H9 (cell line): Measurements from ENCODE around the gene TPM3. TPM values are rescaled to one million over a fixed set of nuclear protein-coding genes. Genes with fewer than 3 reads are reported as not detected.
"Not testable (repeated sequence)": the region's sequence is repeated elsewhere in the genome, so short reads cannot be mapped to it uniquely, and the experiment has no call there.

Experiments
- DNase-seq: peaks from one replicate; pipeline ENCODE4 v3.0.0-alpha.2; 2017
- H2AFZ ChIP-seq: one replicate; pipeline ENCODE4 v1.6.1; 2013; ENCODE audit warnings: mild to moderate bottlenecking, low read length, control low read depth, moderate library complexity
- H2AK5ac ChIP-seq: 2 replicates; pipeline ENCODE4 v1.6.1; 2013; ENCODE audit warnings: low read length, control low read depth, mixed read lengths; ENCODE audit not compliant: insufficient read length
- H2BK120ac ChIP-seq: one replicate; pipeline ENCODE4 v1.6.1; 2013; ENCODE audit warnings: low read depth, mild to moderate bottlenecking, low read length, control low read depth, inconsistent platforms; ENCODE audit not compliant: poor library complexity, severe bottlenecking
- H2BK12ac ChIP-seq: 2 replicates; pipeline ENCODE4 v1.6.1; 2013; ENCODE audit warnings: low read length, control low read depth, mixed read lengths, low read depth; ENCODE audit not compliant: insufficient read length
- H2BK15ac ChIP-seq: 2 replicates; pipeline ENCODE4 v1.6.1; 2013; ENCODE audit warnings: low read depth, low read length, control low read depth
- H2BK20ac ChIP-seq: one replicate; pipeline ENCODE4 v1.6.1; 2013; ENCODE audit warnings: low read depth, mild to moderate bottlenecking, low read length, control low read depth, inconsistent platforms; ENCODE audit not compliant: poor library complexity, severe bottlenecking
- H2BK5ac ChIP-seq: 2 replicates; pipeline ENCODE4 v1.6.1; 2013; ENCODE audit warnings: low read length, control low read depth, mixed read lengths; ENCODE audit not compliant: insufficient read length
- H3K14ac ChIP-seq: 2 replicates; pipeline ENCODE4 v1.6.1; 2013; ENCODE audit warnings: low read length, control low read depth; ENCODE audit not compliant: insufficient read depth
- H3K18ac ChIP-seq: 2 replicates; pipeline ENCODE4 v1.6.1; 2013; ENCODE audit warnings: low read depth, mild to moderate bottlenecking, mixed read lengths, low read length, control low read depth; ENCODE audit not compliant: insufficient read length
- H3K23ac ChIP-seq: 2 replicates; pipeline ENCODE4 v1.6.1; 2013; ENCODE audit warnings: low read length, control low read depth, mixed read lengths, low read depth; ENCODE audit not compliant: insufficient read length
- H3K23me2 ChIP-seq: 2 replicates; pipeline ENCODE4 v1.6.1; 2013; ENCODE audit warnings: low read depth, mild to moderate bottlenecking, mixed read lengths, low read length, control low read depth; ENCODE audit not compliant: insufficient read length, poor library complexity, severe bottlenecking
- H3K27ac ChIP-seq: 2 replicates; pipeline ENCODE4 v1.5.1; 2013; ENCODE audit warnings: low read length, control low read depth, mixed read lengths, low read depth; ENCODE audit not compliant: insufficient read length
- H3K27me3 ChIP-seq: 2 replicates; pipeline ENCODE4 v1.6.1; 2013; ENCODE audit warnings: low read length, control low read depth, inconsistent platforms; ENCODE audit not compliant: insufficient read depth
- H3K4ac ChIP-seq: 2 replicates; pipeline ENCODE4 v1.6.1; 2013; ENCODE audit warnings: low read depth, mild to moderate bottlenecking, control low read depth, inconsistent platforms, low read length, moderate library complexity
- H3K4me1 ChIP-seq: 2 replicates; pipeline ENCODE4 v1.6.1; 2013; ENCODE audit warnings: low read length, control low read depth, inconsistent platforms; ENCODE audit not compliant: insufficient read depth
- H3K4me2 ChIP-seq: 2 replicates; pipeline ENCODE4 v1.6.1; 2013; ENCODE audit warnings: low read length, control low read depth, mixed read lengths; ENCODE audit not compliant: insufficient read length, insufficient read depth
- H3K56ac ChIP-seq: 2 replicates; pipeline ENCODE4 v1.6.1; 2013; ENCODE audit warnings: low read depth, mild to moderate bottlenecking, mixed read lengths, low read length, control low read depth; ENCODE audit not compliant: insufficient read length
- H3K79me1 ChIP-seq: 2 replicates; pipeline ENCODE4 v1.6.1; 2013; ENCODE audit warnings: low read depth, mild to moderate bottlenecking, moderate library complexity, low read length, control low read depth, inconsistent platforms; ENCODE audit not compliant: insufficient read depth, poor library complexity, severe bottlenecking
- H3K79me2 ChIP-seq: 2 replicates; pipeline ENCODE4 v1.6.1; 2013; ENCODE audit warnings: low read length, control low read depth, inconsistent platforms; ENCODE audit not compliant: insufficient read depth
- H3K9ac ChIP-seq: 2 replicates; pipeline ENCODE4 v1.6.1; 2013; ENCODE audit warnings: low read length, control low read depth, mixed read lengths; ENCODE audit not compliant: insufficient read length; ENCODE audit errors: extremely low read depth
- H3K9me3 ChIP-seq: one replicate; pipeline ENCODE4 v1.6.1; 2013; ENCODE audit warnings: low read depth, low read length, inconsistent platforms; ENCODE audit not compliant: control insufficient read depth
- H3T11ph ChIP-seq: one replicate; pipeline ENCODE4 v1.6.1; 2013; ENCODE audit warnings: mild to moderate bottlenecking, low read length, control low read depth, inconsistent platforms
- H4K20me1 ChIP-seq: one replicate; pipeline ENCODE4 v1.6.1; 2013; ENCODE audit not compliant: control insufficient read depth, insufficient read length, insufficient read depth
- H4K5ac ChIP-seq: 2 replicates; pipeline ENCODE4 v1.6.1; 2013; ENCODE audit warnings: low read depth, mild to moderate bottlenecking, mixed read lengths, low read length, control low read depth; ENCODE audit not compliant: insufficient read length
- H4K8ac ChIP-seq: replicated peaks from 2 replicates; pipeline ENCODE4 v1.6.1; 2013; ENCODE audit warnings: low read length, control low read depth, mixed read lengths, low read depth; ENCODE audit not compliant: insufficient read length
- H4K91ac ChIP-seq: 2 replicates; pipeline ENCODE4 v1.6.1; 2013; ENCODE audit warnings: low read depth, mild to moderate bottlenecking, moderate library complexity, mixed read lengths, low read length, control low read depth; ENCODE audit not compliant: insufficient read length
- H3K27ac Mint-ChIP-seq, 3 experiments: 2 replicates in 2 of 3; 3 replicates in 1 of 3; pipeline ENCODE4 v1.8.0; 2020 to 2021; ENCODE audit warnings: mixed read lengths in 3 of 3, mild to moderate bottlenecking in 1 of 3, moderate library complexity in 1 of 3
- H3K27me3 Mint-ChIP-seq: 2 replicates; pipeline ENCODE4 v1.8.0; 2021; ENCODE audit warnings: low read depth, mild to moderate bottlenecking, moderate library complexity, mixed read lengths
- H3K36me3 Mint-ChIP-seq, 3 experiments: 2 replicates in 2 of 3; 3 replicates in 1 of 3; pipeline ENCODE4 v1.8.0; 2020 to 2021; ENCODE audit warnings: low read depth in 3 of 3, mixed read lengths in 3 of 3; ENCODE audit not compliant: insufficient read depth in 1 of 3
- H3K4me1 Mint-ChIP-seq, 2 experiments: 2 replicates each; pipeline ENCODE4 v1.8.0; 2020; ENCODE audit warnings: mixed read lengths in 2 of 2
- H3K4me3 Mint-ChIP-seq, 2 experiments: 2 replicates in 1 of 2; 3 replicates in 1 of 2; pipeline ENCODE4 v1.8.0; 2020 to 2021; ENCODE audit warnings: mild to moderate bottlenecking in 2 of 2, mixed read lengths in 2 of 2, moderate library complexity in 1 of 2
- H3K9me3 Mint-ChIP-seq, 2 experiments: 2 replicates in 1 of 2; 3 replicates in 1 of 2; pipeline ENCODE4 v1.8.0; 2020; ENCODE audit warnings: mild to moderate bottlenecking in 2 of 2, mixed read lengths in 2 of 2, moderate library complexity in 1 of 2
- WGBS: extraction: QIAGEN DNeasy Blood & Tissue Kit; methylation state at CpG from one replicate; pipeline ENCODE4 v1.1.7; 2013; ENCODE audit warnings: missing lambda C conversion rate, low lambda C conversion rate, mixed read lengths; ENCODE audit not compliant: insufficient read length; ENCODE audit errors: extremely low coverage; 5-methylcytosine and 5-hydroxymethylcytosine counted together
- total RNA-seq: library from RNA; stranded (reverse); gene quantifications from 2 replicates; pipeline ENCODE4 v1.2.1, GENCODE V29; 2021

Gene TPM3
- total RNA-seq, 1 experiment from 2014 or later: 508 TPM

DNA sequence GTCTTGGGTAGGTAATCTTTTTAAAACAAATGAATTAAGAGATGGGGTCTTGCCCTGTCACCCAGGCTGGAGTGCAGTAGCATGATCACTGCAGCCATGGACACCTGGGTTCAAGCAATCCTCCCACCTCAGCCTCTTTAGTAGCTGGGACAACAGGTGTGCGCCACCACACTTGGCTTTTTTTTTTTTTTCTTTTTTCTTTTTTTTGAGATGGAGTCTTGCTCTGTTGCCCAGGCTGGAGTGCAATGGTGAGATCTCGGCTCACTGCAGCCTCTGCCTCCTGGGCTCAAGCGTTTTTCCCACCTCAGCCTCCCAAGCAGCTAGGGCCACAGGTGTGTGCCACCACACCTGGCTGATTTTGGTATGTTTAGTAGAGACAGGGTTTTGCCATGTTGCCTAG lies 39.2 kb upstream of the TPM3 start:
- not testable (repeated sequence) for H3T11ph ChIP-seq, H3K14ac ChIP-seq, H4K20me1 ChIP-seq, H3K23ac ChIP-seq, H3K27ac ChIP-seq, H4K5ac ChIP-seq, H4K8ac ChIP-seq, H3K27me3 Mint-ChIP-seq, H2BK5ac ChIP-seq, H3K4me2 ChIP-seq, H2BK20ac ChIP-seq, H2BK12ac ChIP-seq, H3K27me3 ChIP-seq, H3K23me2 ChIP-seq, H3K79me2 ChIP-seq, H3K9me3 Mint-ChIP-seq, H3K4me3 Mint-ChIP-seq, H3K4ac ChIP-seq, H2BK15ac ChIP-seq, H2AK5ac ChIP-seq, H3K56ac ChIP-seq, H3K79me1 ChIP-seq, H3K9ac ChIP-seq, DNase-seq, H4K91ac ChIP-seq, H3K9me3 ChIP-seq, H3K4me1 ChIP-seq, H3K18ac ChIP-seq, H2AFZ ChIP-seq, H3K27ac Mint-ChIP-seq, H2BK120ac ChIP-seq, H3K4me1 Mint-ChIP-seq
- peaks cover 66 to 97% (median 89%) of the 10 kb centered on the region in 3 experiments for H3K36me3 Mint-ChIP-seq
- no CpG with 5 or more reads among the region's 3 CpGs for WGBS
